ENCODE data around the gene DDTL.
A peak's percentile ranks its signal among the peaks of the same experiment; 100 is the strongest.
"Not testable (repeated sequence)": the region's sequence is repeated elsewhere in the genome, so short reads cannot be mapped to it uniquely, and the experiment has no call there.

The DDTL gene

GRCh38 chr22:23970816-23971486 lies 4.3 kb downstream of the DDTL start:
- DNase-seq = no peak

DNA sequence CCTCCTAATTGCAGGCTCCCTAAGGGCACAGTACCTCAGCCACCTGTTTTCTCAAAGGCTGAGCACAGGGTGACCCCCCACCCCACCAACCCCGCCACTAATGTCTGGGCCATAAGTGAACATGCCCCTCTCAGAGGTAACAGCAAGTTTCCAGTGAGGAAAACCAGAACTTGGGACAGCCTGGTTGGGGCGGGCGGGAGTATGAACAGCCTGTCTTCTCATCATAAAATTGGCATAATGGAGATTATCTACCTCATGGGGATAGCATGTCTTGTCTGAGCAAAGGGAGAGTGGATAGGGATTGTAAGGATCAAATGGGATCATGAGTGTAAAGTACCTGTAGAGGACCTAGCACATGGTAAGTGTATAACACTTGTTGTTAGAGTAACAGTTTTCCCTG lies 5.2 kb downstream of the DDTL start:
- not testable (repeated sequence) for DNase-seq

DNA sequence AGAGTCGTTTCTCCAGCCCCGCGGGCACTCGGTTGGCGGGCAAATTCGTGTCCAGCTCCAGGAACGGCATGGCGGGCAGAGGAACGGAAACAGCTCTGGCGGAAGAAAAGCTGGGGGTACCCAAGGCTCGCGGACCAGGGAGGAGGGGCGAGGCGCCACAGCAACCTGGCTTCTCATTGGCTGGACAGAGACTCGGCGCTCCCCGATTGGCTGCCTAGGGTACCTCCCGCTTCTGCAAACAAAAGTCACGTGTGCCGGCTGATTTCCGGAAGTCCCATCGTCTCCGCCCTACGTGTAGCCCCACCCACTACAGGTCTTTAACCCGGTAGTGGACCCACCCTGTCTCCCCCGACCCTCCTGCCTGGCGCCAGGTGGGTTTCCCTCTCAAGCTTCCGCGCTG lies 7.7 kb downstream of the DDTL start, which contains the start of gene DDT:
Gene DDT, minus strand, starts transcription at position 97 of the 400 bp plus-strand sequence. Its CDS starts 27 bp downstream, at position 70.
- DNase-seq = not testable (repeated sequence)

DNA sequence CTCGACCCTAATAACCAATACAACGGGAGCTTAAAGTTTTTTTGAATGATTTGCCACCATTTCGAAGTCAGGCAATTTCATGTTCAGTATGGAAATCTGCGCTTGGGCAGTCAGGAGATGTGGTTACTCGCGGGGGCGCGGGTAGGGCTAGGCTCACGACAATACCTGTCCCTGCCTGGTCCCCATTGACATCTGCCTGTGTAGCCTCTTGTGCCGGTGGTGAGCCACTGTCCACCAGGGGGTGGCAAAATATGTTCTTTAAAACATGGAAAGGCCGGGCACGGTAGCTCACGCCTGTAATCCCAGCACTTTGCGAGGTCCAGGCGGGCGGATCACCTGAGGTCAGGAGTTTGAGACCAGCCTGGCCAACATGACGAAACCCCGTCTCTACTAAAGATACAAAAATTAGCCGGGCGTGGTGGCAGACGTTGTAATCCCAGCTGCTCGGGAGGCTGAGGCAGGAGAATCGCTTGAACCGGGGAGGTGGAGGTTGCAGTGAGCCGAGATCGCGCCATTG lies 8.2 kb downstream of the DDTL start:
- DNase-seq = not testable (repeated sequence)

DNA sequence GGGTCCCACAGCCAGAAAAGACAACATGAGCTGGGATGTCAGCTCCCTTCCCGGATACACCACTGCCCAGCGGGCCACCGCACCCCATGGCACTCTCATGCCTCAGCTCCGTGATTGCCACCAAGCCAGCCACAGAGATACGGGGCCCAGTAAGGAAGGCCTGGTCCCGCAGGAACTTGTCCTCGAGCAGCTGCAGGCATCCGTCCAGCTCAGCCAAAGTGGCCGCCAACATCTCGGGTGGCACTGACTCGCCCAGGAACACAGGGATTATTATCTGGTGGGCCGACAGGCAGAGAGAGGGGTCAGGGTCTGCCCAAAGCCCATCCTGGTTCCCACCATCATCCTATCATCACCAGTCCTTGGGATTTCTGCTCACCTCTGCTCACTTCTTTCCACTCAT lies 10.6 kb downstream of the DDTL start:
- not testable (repeated sequence) for DNase-seq

DNA sequence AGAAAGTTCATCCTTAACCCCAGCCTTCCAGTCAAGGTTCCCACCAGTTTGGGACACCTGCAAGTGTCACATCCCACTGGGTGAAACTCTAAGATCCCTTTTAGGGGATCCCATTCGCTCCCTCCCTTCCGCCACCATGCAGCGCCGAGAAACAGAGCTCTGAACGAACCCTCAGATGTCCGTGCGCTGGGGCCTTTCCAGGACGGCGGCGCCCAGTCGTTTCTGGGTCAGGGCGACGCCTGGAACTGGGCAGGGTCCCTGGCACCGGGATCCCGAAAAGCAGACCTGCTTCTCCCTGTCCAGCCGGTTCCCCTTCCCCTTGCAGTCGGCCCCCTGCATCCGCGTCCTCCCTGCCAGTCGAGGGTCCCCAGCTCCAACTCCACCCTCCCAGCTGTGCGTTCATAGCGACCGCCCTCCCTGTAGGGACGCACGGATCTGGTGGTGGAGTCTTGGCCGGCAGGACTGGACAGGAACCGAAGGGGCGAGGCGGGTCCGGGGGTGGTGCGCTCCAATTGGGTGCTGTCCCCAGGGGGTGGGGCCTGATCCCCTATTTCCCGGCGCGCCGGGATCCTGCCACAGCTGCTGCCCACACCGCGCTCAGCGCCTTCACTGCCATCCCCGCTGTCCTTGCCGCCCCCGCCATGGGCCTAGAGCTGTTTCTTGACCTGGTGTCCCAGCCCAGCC lies 13.0 kb downstream of the DDTL start, which contains the start of gene GSTT2:
Gene GSTT2, plus strand, starts transcription at position 578 of the 684 bp plus-strand sequence.
- not testable (repeated sequence) for DNase-seq

DNA sequence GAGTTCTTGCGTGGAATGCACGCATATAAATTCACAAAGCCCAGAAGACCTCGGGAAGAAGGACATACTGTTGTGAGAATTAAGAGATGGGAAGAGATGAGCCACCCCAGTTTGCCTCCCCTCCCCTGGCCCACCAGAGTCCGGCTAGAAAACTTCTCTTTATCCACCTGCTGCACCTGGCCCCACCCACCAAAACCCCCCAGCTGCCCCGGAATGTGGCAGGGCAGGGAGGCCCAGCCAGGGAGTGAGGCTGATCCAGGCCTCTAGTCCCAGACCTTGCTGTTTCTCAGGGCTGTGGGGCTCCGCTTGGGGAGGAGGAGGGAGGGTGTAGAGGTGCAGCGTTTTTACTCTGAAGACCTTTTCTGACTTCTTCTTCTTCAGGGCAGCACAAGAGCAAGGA lies 13.9 kb downstream of the DDTL start:
- not testable (repeated sequence) for DNase-seq

- DNase-seq = peak in 1 of 2 experiments; percentile 42
Observed at GRCh38 chr22:23984430-23984829, 17.7 kb downstream of the DDTL start.

GRCh38 chr22:23986089-23986488 lies 19.4 kb downstream of the DDTL start:
- DNase-seq = not testable (repeated sequence)

- not testable (repeated sequence) for DNase-seq
Observed at GRCh38 chr22:23986538-23987178, 20.0 kb downstream of the DDTL start.

DNA sequence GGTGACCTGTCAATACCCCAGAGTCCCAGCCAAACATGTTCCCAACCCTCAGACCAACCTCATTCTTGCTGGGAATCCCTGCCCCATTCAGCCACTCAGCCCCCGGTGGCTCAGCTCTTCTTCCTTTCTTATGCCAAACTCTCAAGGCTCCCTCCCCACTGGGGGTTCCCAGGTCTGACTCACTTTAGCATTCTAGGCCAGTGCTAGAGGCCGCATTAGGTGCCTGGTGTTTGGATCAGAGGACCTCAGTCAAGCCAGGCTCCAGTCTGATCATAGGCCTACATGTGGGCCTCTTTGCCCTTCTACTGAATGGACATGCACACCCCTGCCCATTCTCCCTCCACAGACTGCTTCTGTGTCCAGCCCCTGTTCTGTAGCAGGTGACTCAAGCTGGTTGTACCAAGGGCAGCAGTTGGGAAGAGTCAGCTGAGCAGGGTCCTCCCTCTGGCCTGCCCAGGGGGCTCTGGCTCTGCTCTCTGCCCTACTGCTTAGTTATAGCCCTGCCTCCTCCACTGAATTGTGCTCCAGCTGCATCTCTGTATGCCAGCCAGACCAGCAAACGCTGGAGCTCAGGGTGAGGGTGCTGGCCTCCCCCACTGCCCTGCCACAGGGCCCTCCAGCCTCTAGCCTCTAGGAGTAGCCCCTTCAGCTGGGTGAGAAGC lies 23.0 kb downstream of the DDTL start:
- DNase-seq = not testable (repeated sequence)

DNA sequence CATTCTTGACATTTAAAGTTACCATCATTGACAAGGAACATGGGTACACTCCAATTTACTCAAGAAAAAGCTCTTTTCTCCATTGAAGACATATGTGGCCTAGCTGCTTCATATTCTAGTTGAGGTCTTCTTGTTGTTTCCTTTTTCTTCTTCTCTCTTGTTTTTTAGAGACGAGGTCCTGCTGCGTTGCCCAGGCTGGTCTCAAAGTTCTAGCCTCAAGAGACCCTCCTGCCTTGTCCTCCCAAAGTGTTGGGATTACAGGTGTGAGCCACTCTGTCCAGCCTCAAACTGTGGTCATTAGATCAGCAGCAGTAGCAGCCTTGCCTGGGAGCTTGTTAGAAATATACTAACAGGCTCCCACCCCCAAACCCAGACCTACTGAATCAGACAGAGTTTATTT lies 26.4 kb downstream of the DDTL start:
- DNase-seq = not testable (repeated sequence)

GRCh38 chr22:23993581-23994177 lies 27.0 kb downstream of the DDTL start:
- not testable (repeated sequence) for DNase-seq

DNA sequence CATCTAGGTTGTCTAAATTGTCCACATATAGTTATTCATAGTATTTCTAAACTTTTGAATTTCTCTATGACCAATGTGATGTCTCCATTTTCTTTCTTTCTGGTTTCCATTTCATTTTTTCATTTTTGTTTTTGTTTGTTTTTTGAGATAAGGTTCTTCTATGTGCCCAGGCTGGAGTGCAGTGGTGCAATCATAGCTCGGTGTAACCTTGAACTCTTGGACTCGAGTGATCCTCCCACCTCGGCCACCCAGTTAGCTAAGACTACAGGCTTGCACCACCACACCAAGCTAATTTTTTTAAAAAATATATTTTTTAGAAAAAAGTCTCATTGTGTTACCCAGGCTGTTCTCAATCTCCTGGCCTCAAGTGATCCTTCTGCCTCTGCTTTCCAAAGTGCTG lies 30.4 kb downstream of the DDTL start:
- no peak for DNase-seq

GRCh38 chr22:23999779-24000178 lies 33.1 kb downstream of the DDTL start:
- DNase-seq = not testable (repeated sequence)

- no peak for DNase-seq
Observed at GRCh38 chr22:24001314-24001713, 34.6 kb downstream of the DDTL start.

DNA sequence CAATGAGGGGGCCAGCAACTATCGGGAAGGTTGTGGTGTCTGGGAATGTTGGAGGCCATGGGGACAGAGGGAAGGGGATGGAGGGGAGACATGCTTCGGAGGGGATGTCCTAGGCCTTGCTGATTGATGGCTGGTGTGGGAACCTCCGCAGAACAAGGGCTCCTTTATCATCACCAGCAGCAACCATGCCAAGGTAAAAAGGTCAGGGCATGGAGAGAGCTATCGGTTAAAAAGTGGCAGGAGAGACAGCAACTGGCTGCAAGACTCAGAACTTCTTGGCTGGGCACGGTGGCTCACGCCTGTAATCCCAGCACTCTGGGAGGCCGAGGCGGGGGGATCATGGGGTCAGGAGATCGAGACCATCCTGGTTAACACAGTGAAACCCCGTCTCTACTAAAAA lies 35.6 kb downstream of the DDTL start:
- no peak for DNase-seq

DNA sequence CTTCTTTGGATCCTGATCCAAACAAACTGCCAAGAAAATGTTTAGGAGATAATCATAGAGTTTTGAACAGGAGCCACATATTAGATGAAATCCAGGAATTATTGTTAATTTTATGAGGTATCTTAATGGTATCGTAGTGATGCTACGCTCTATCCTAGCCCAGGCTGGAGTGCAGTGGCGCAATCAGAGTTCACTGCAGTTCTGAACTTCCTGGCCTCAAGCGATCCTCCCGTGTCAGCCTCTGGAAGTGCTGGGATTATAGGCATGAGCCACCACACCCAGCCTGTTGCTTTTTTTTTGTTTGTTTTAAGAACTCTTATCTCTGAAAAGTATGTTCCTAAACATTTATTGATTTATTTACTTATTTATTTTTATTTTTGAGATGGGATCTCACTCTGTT lies 36.2 kb downstream of the DDTL start:
- no peak for DNase-seq

GRCh38 chr22:24003887-24004286 lies 37.2 kb downstream of the DDTL start:
- no peak for DNase-seq

- no peak for DNase-seq
Observed at GRCh38 chr22:24005201-24005600, 38.5 kb downstream of the DDTL start, which contains the start of gene GSTT4. TSS of gene GSTT4 (minus strand) at chr22:24005453. CDS start at chr22:24005356, 97 bp downstream.

- no peak for DNase-seq
Observed at GRCh38 chr22:24006207-24006913, 39.7 kb downstream of the DDTL start.

DNA sequence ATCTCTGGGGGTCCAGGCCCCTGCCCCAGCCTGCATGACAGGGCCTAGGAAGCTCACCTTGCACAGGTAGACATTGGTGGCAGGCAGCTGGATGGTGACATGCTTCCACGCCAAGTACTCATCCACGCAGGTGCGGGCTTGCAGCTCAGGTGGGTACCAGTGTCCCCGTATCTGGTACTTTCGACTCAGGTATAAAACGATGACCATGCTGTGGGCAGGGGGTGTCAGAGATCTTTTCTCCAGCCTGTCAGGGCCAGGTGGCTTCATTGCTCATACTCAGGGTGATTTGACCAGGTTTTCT lies 40.2 kb downstream of the DDTL start:
- no peak for DNase-seq

Data from NCI-H526 (cell line).